Uterus (tissue), 2 donors: ENCODE results near the gene GOLGA6B.
A peak's percentile ranks its signal among the peaks of the same experiment; 100 is the strongest.

Experiments
- CTCF ChIP-seq, 4 experiments: fragments of 200-600 bp in 2 of 4; fragments of 450-650 bp in 2 of 4; sonication (generic) in 2 of 4; IDR thresholded peaks; one replicate each; pipeline ENCODE4 v1.5.1; 2016 to 2019; ENCODE audit warnings: antibody characterized with exemption in 4 of 4, mild to moderate bottlenecking in 2 of 4, moderate library complexity in 1 of 4
- POLR2A ChIP-seq, 2 donors: fragments of 450-650 bp; IDR thresholded peaks; one replicate each; pipeline ENCODE4 v1.6.1; 2016; ENCODE audit warnings: antibody characterized with exemption in 2 of 2, mild to moderate bottlenecking in 1 of 2, moderate library complexity in 1 of 2

DNA sequence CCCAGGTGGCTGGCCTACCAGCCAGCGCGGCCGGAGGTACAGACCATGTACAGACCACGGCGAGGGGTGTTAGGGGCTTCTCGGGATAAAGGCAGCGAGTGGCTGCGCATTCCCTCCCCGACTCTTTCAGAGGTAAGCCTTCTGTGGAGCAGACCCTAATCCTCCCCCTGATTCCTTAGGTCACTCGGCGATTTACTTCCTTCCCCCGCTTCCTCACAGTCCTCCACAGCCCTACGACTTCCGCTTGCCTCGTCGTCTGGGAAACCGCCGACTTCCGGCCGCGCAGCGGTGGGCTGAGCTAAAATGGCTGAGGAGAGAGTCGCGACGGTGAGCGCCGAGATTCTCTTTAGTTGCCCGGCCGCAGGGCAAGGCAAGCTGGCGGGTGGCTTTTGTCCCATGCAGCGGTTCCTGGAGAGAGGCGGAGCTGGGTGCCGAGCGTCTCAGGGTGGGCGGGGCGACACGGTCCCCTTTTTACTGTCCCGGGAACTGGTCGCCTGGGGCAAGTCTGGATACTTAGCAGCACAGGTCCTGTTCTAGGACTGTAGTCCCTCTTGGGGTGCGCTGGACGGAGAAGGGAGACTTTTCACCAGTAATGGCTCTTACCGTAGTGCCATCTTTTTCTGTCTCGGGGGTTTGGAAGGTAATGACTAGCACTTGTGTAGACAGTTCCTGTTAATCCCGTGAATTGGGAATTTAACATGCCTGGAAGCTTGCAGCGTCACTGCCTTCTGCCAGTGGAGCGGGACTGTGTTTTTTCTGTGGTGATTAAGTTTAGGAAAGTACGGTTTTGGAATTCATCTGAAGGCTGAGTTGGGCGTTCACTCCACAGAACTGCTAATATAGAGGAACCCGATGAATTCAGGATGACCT is 31.7 kb downstream of the GOLGA6B start, which contains the start of the genes BBS4 and HIGD2B:
- TF ChIP-seq CTCF (IDR thresholded peaks at IDR 0.05): peak in 1 of 4 experiments; percentile 6
- peak; percentile 65 to 66 for TF ChIP-seq POLR2A (IDR thresholded peaks at IDR 0.05)
